ENCODE results near the gene DPEP3.
"Not testable (repeated sequence)": the region's sequence is repeated elsewhere in the genome, so short reads cannot be mapped to it uniquely, and the experiment has no call there.

- not testable (repeated sequence) for TF ChIP-seq CTCF, POLR2A (IDR thresholded peaks at IDR 0.05)
These were observed 18.0 kb upstream of the DPEP3 start for GRCh38 chr16:67998231-67998778.

Measured in esophagus squamous epithelium (tissue), 4 donors.